A673 (cell line): ENCODE measurements around the gene PMS2.

Experiments
- EZH2 ChIP-seq: fragments of 200-600 bp; sonication (generic); IDR thresholded peaks from 2 replicates; pipeline ENCODE4 v1.6.1; 2017; ENCODE audit warnings: borderline replicate concordance, low read depth, mild to moderate bottlenecking, mixed read lengths, antibody characterized with exemption, low read length; ENCODE audit not compliant: poor library complexity, severe bottlenecking
- TF ChIP-seq, protein P1 (sequence below): fragments of 300-800, 200-600 bp; sonication (generic); conservative IDR thresholded peaks from 2 replicates; pipeline ENCODE4 v1.5.1; 2017; ENCODE audit warnings: low read depth, mild to moderate bottlenecking, antibody characterized with exemption, low read length, moderate library complexity, mixed read lengths

DNA sequence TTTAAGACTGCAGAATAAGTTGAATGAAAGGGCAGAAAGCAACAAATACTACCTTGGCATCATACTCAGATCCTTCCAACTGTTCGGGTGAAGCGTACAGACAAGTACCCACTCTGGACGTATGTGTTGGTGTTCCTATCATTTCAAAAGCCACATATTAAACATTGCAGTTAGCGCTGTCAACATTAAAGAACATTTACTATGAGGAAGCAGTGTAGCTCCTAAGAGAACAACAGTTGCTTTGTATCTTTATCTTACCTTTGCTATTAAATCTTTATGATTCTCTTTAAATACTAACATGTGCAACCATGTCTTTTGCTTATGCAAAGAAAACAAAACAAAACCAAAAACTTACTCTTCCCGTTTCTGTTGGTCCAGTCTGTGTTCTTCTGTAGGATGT, 19.7 kb upstream of the PMS2 start:
- TF ChIP-seq, protein P1, sequence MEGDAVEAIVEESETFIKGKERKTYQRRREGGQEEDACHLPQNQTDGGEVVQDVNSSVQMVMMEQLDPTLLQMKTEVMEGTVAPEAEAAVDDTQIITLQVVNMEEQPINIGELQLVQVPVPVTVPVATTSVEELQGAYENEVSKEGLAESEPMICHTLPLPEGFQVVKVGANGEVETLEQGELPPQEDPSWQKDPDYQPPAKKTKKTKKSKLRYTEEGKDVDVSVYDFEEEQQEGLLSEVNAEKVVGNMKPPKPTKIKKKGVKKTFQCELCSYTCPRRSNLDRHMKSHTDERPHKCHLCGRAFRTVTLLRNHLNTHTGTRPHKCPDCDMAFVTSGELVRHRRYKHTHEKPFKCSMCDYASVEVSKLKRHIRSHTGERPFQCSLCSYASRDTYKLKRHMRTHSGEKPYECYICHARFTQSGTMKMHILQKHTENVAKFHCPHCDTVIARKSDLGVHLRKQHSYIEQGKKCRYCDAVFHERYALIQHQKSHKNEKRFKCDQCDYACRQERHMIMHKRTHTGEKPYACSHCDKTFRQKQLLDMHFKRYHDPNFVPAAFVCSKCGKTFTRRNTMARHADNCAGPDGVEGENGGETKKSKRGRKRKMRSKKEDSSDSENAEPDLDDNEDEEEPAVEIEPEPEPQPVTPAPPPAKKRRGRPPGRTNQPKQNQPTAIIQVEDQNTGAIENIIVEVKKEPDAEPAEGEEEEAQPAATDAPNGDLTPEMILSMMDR = no peak
- no peak for TF ChIP-seq EZH2
